Vagina (tissue), 2 donors: ENCODE measurements around the gene SVIL.
"Not testable (repeated sequence)": the region's sequence is repeated elsewhere in the genome, so short reads cannot be mapped to it uniquely, and the experiment has no call there.

Experiments used
- CTCF ChIP-seq, 3 experiments: fragments of 450-650 bp in 2 of 3; fragments of 200-600 bp in 1 of 3; sonication (generic) in 1 of 3; IDR thresholded peaks; one replicate each; pipeline ENCODE4 v1.5.1; 2017 to 2019; ENCODE audit warnings: antibody characterized with exemption in 3 of 3, mild to moderate bottlenecking in 2 of 3, moderate library complexity in 2 of 3
- POLR2A ChIP-seq, 2 donors: fragments of 450-650 bp; IDR thresholded peaks; one replicate each; pipeline ENCODE4 v1.6.1; 2017; ENCODE audit warnings: antibody characterized with exemption in 2 of 2, mild to moderate bottlenecking in 2 of 2, moderate library complexity in 2 of 2
- POLR2AphosphoS5 ChIP-seq, 2 donors: sonication (generic); formaldehyde crosslinking; IDR thresholded peaks; one replicate each; pipeline ENCODE4 v1.9.0; 2017; ENCODE audit warnings: antibody characterized with exemption in 2 of 2, mild to moderate bottlenecking in 2 of 2, low read depth in 1 of 2; ENCODE audit not compliant: insufficient read depth in 1 of 2

GRCh38 chr10:29506324-29506921 is 128.3 kb downstream of the SVIL start:
- not testable (repeated sequence) for TF ChIP-seq CTCF (IDR thresholded peaks at IDR 0.05); POLR2A (IDR thresholded peaks at IDR 0.05); POLR2AphosphoS5 (IDR thresholded peaks at IDR 0.05; ENCODE audit: insufficient read depth in 1 of 2, low read depth in 1 of 2)
